Middle frontal gyrus (tissue), 1 donor: ENCODE data around the gene GPBAR1.
"Not testable (repeated sequence)": the region's sequence is repeated elsewhere in the genome, so short reads cannot be mapped to it uniquely, and the experiment has no call there.

Source experiments
- DNase-seq: peaks from one replicate; pipeline ENCODE4 v3.0.0-alpha.2; 2015; ENCODE audit warnings: low spot score; ENCODE audit errors: extremely low spot score

The GPBAR1 gene

DNA sequence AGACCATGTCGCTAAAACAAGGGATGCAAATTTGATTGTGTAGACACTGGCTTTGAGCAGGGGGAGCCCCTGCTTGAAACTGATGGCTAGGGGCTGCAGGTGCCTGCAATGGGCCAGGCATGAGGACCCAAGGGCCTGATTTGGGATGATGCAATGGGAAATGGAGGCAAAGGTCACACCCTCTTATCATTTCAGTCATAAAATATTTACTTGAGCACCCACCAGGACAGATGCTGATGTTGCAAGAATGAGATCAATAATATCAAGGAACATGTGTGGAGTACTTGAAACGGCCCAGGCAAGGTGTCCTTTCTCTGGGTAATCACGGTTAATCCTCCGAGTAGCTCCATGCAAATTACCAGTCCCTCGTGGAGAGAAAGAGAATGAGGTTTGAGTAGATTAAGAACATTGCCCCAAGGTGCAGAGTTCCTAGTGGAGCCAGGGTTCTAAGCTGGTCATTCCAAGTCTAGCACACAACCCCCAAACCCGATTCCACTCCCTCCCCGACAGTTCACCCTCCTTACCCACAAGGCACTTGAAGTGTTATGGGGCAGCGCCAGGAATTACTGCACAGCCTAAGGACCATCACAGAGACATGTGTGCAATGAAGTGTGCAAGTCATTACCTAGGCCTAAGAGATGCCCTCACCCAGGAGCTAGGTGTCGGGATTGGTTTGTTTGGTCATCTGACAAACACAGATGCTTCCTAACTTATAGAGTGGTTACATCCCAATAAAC lies 45.5 kb downstream of the GPBAR1 start:
- no peak for DNase-seq

GRCh38 chr2:218307415-218308090 lies 46.7 kb downstream of the GPBAR1 start:
- no peak for DNase-seq

DNA sequence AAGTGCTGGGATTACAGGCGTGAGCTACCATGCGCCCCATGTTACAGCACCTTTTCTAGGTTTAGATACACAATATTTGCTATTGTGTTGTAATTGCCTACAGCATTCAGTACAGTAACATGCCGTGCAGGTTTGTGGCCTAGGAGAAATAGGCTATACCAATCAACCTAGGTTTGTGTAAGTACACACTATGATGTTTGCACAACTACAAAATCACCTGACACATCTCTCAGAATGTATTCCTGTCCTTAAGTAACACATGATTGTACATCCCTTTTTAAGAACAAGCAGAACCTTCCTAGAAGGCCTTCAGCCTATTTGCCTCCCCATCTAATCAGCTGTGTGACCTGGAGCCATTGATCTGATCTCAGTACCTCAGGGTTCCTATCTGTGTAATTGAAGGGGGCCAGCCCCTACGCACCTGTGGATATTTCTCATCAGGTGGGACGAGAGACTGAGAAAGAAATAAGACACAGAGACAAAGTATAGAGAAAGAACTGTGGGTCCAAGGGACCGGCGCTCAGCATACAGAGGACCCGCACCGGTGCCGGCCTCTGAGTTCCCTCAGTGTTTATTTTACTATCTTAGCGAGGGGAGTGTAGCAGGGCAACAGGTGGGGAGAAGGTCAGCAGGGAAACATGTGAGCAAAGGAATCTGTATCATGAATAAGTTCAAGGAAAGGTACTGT lies 50.2 kb downstream of the GPBAR1 start:
- no peak for DNase-seq

GRCh38 chr2:218311541-218312266 lies 50.9 kb downstream of the GPBAR1 start:
- DNase-seq = not testable (repeated sequence)

- DNase-seq = no peak
Measured at GRCh38 chr2:218312267-218312756, 51.5 kb downstream of the GPBAR1 start.

GRCh38 chr2:218313356-218313755 lies 52.5 kb downstream of the GPBAR1 start:
- DNase-seq = no peak
